Calu3 (cell line): Measurements from ENCODE around the gene MMP8. TPM values are rescaled to one million over a fixed set of nuclear protein-coding genes. Genes with fewer than 3 reads are reported as not detected.
A peak's percentile ranks its signal among the peaks of the same experiment; 100 is the strongest.
"Not testable (repeated sequence)": the region's sequence is repeated elsewhere in the genome, so short reads cannot be mapped to it uniquely, and the experiment has no call there.

Experiments used
- BruUV-seq: library from RNA; stranded (reverse); fragments of 400-500 nt; replicated peaks from 2 replicates; lab custom pipeline; 2021; lab: Mats Ljungman, UMichigan
- CTCF ChIA-PET: fragments of 300-600 bp; sonication (Branson Sonifier 250); formaldehyde crosslinking; loops from one replicate; lab custom pipeline; 2022; ENCODE audit warnings: antibody characterized with exemption; lab: Charles Lee
- DNase-seq: peaks from one replicate; pipeline ENCODE4 v3.0.0; 2022
- H3K27ac Mint-ChIP-seq: one replicate; pipeline ENCODE4 v1.8.0; 2022; ENCODE audit warnings: mixed read lengths; ENCODE audit not compliant: unreplicated experiment
- H3K27me3 Mint-ChIP-seq: one replicate; pipeline ENCODE4 v1.8.0; 2022; ENCODE audit warnings: mixed read lengths; ENCODE audit not compliant: unreplicated experiment
- H3K36me3 Mint-ChIP-seq: one replicate; pipeline ENCODE4 v1.8.0; 2022; ENCODE audit warnings: mild to moderate bottlenecking, moderate library complexity, mixed read lengths; ENCODE audit not compliant: insufficient read depth, unreplicated experiment
- H3K4me1 Mint-ChIP-seq: one replicate; pipeline ENCODE4 v1.8.0; 2022; ENCODE audit warnings: mild to moderate bottlenecking, low read depth, mixed read lengths; ENCODE audit not compliant: unreplicated experiment
- H3K4me3 Mint-ChIP-seq: one replicate; pipeline ENCODE4 v1.8.0; 2022; ENCODE audit warnings: mild to moderate bottlenecking, low read depth, moderate library complexity, mixed read lengths; ENCODE audit not compliant: unreplicated experiment
- H3K9me3 Mint-ChIP-seq: one replicate; pipeline ENCODE4 v1.8.0; 2022; ENCODE audit warnings: low read depth, mixed read lengths; ENCODE audit not compliant: unreplicated experiment
- CTCF ChIP-seq: fragments of 200-600 bp; IDR thresholded peaks from one replicate; pipeline ENCODE4 v1.8.0; 2022; ENCODE audit warnings: antibody characterized with exemption; ENCODE audit not compliant: unreplicated experiment
- intact Hi-C: fragments of 100-400 bp; cut with micrococcal nuclease; formaldehyde crosslinking; loops from one replicate; pipeline ENCODE4 v1.10.0; 2022; ENCODE audit not compliant: unreplicated experiment
- total RNA-seq: library from RNA; stranded (reverse); gene quantifications from 2 replicates; pipeline ENCODE4 v1.2.3, GENCODE V29; 2022

The MMP8 gene
- total RNA-seq, 1 experiment from 2014 or later = not detected

- CTCF ChIA-PET = no interaction called here
- no peaks in the 10 kb centered on the region for H3K27me3 Mint-ChIP-seq
- no TSS peak for BruUV-seq
- H3K27ac Mint-ChIP-seq = no peak overlapping the region
- no peaks in the 10 kb centered on the region for H3K9me3 Mint-ChIP-seq
- DNase-seq = no peak
- TF ChIP-seq CTCF = no peak
- peaks cover 10% of the 10 kb centered on the region for H3K4me1 Mint-ChIP-seq
- H3K36me3 Mint-ChIP-seq = peaks cover 8% of the 10 kb centered on the region
- no peak overlapping the region for H3K4me3 Mint-ChIP-seq
- intact Hi-C loops = no loop called here
Measured at GRCh38 chr11:102749101-102749722, 24.5 kb upstream of the MMP8 start.

- intact Hi-C loops, BruUV-seq, H3K27me3 Mint-ChIP-seq, H3K9me3 Mint-ChIP-seq, H3K36me3 Mint-ChIP-seq: not testable (repeated sequence)
- CTCF ChIA-PET = interaction anchor here (1.0 kb wide), 1 partner anchor 885 kb away, joined by 3 read pairs; no protein-coding TSS in a partner anchor
- peak overlapping the region; percentile 87 for H3K4me3 Mint-ChIP-seq
- peak; percentile 26 for DNase-seq
- H3K4me1 Mint-ChIP-seq = peaks cover 10% of the 10 kb centered on the region
- peak overlapping the region; percentile 77 for H3K27ac Mint-ChIP-seq
Measured at GRCh38 chr11:102746746-102747578, 22.2 kb upstream of the MMP8 start.

GRCh38 chr11:102734650-102735049 lies 9.9 kb upstream of the MMP8 start:
- H3K9me3 Mint-ChIP-seq = no peaks in the 10 kb centered on the region
- no peak for TF ChIP-seq CTCF
- DNase-seq = no peak
- intact Hi-C loops = loop anchor here (5.0 to 10.0 kb wide), 3 partner anchors 48 to 320 kb away; partner anchors contain the start of gene MMP10
- H3K27ac Mint-ChIP-seq = no peak overlapping the region
- no peak overlapping the region for H3K4me3 Mint-ChIP-seq
- no peaks in the 10 kb centered on the region for H3K4me1 Mint-ChIP-seq
- no peaks in the 10 kb centered on the region for H3K36me3 Mint-ChIP-seq
- H3K27me3 Mint-ChIP-seq = peaks cover 3% of the 10 kb centered on the region
- CTCF ChIA-PET = no interaction called here
- no TSS peak for BruUV-seq

GRCh38 chr11:102733232-102733875 lies 8.6 kb upstream of the MMP8 start:
- H3K27me3 Mint-ChIP-seq = no peaks in the 10 kb centered on the region
- no peak overlapping the region for H3K27ac Mint-ChIP-seq
- CTCF ChIA-PET = no interaction called here
- peak; percentile 74 for DNase-seq
- H3K9me3 Mint-ChIP-seq = no peaks in the 10 kb centered on the region
- H3K36me3 Mint-ChIP-seq = no peaks in the 10 kb centered on the region
- H3K4me3 Mint-ChIP-seq = no peak overlapping the region
- H3K4me1 Mint-ChIP-seq = no peaks in the 10 kb centered on the region
- no TSS peak for BruUV-seq
- intact Hi-C loops = loop anchor here (1.0 to 10.0 kb wide), 4 partner anchors 49 to 321 kb away; partner anchors contain the start of gene MMP10
- peak; percentile 64 for TF ChIP-seq CTCF

- DNase-seq, H3K36me3 Mint-ChIP-seq, H3K4me1 Mint-ChIP-seq, H3K4me3 Mint-ChIP-seq, H3K9me3 Mint-ChIP-seq, BruUV-seq, H3K27me3 Mint-ChIP-seq, CTCF ChIA-PET, H3K27ac Mint-ChIP-seq: not testable (repeated sequence)
- intact Hi-C loops = loop anchor here (5.0 to 10.0 kb wide), 3 partner anchors 51 to 324 kb away; partner anchors contain the start of gene MMP10
Measured at GRCh38 chr11:102730944-102731343, 6.2 kb upstream of the MMP8 start.
